Stimulated activated CD4-positive, alpha-beta T cell treated with anti-CD3 and anti-CD28 coated beads, Interleukin-1b, Interleukin-23, amount 100 ng/mL, for 24 hours (primary cell): ENCODE measurements around the gene SH2D2A.
A peak's percentile ranks its signal among the peaks of the same experiment; 100 is the strongest.

Experiments
- DNase-seq, 4 experiments: peaks; one replicate each; pipeline ENCODE4 v3.0.0-alpha.2; 2020; ENCODE audit warnings: low read depth in 4 of 4, low spot score in 1 of 4

SH2D2A gene

GRCh38 chr1:156816561-156817328 is at the start of gene SH2D2A:
SH2D2A (minus strand) TSS chr1:156816848; CDS start chr1:156816708, 140 bp downstream.
- DNase-seq: peak; percentile 79 to 93 (median 84)

GRCh38 chr1:156865865-156866248 is 49.2 kb upstream of the SH2D2A start:
- no peak for DNase-seq

- no peak for DNase-seq
These were observed 48.6 kb upstream of the SH2D2A start for GRCh38 chr1:156865258-156865657.

GRCh38 chr1:156864796-156865195 is 48.1 kb upstream of the SH2D2A start:
- no peak for DNase-seq

GRCh38 chr1:156863631-156864030 is 47.0 kb upstream of the SH2D2A start:
- DNase-seq: no peak

- DNase-seq: no peak
These were observed 46.5 kb upstream of the SH2D2A start for GRCh38 chr1:156862997-156863599.

- DNase-seq: no peak
These were observed 45.9 kb upstream of the SH2D2A start for GRCh38 chr1:156862584-156862983.

GRCh38 chr1:156860628-156861423 is 44.2 kb upstream of the SH2D2A start, which contains the start of gene NTRK1:
NTRK1 (plus strand) TSS chr1:156860865; CDS start chr1:156860935, 70 bp downstream.
- DNase-seq: peak in 1 of 4 experiments; percentile 36

- peak in 3 of 4 experiments; percentile 34 to 40 (median 35) for DNase-seq
These were observed 43.5 kb upstream of the SH2D2A start for GRCh38 chr1:156860113-156860627.

- DNase-seq: peak in 1 of 4 experiments; percentile 9
These were observed 43.0 kb upstream of the SH2D2A start for GRCh38 chr1:156859523-156860112.

GRCh38 chr1:156858959-156859522 is 42.4 kb upstream of the SH2D2A start, which contains the start of gene INSRR:
INSRR (minus strand) TSS chr1:156859117; CDS start chr1:156858621, 496 bp downstream.
- DNase-seq: no peak

- no peak for DNase-seq
These were observed 41.9 kb upstream of the SH2D2A start for GRCh38 chr1:156858555-156858956.

- no peak for DNase-seq
These were observed 40.9 kb upstream of the SH2D2A start for GRCh38 chr1:156857532-156857931.

- no peak for DNase-seq
These were observed 39.7 kb upstream of the SH2D2A start for GRCh38 chr1:156856282-156856785.

GRCh38 chr1:156854634-156855033 is 38.0 kb upstream of the SH2D2A start:
- DNase-seq: no peak

- DNase-seq: no peak
These were observed 37.1 kb upstream of the SH2D2A start for GRCh38 chr1:156853761-156854160.

- no peak for DNase-seq
These were observed 35.8 kb upstream of the SH2D2A start for GRCh38 chr1:156852418-156852874.

- no peak for DNase-seq
These were observed 35.2 kb upstream of the SH2D2A start for GRCh38 chr1:156851779-156852417.

GRCh38 chr1:156849151-156849496 is 32.5 kb upstream of the SH2D2A start:
- DNase-seq: no peak
